HepG2 (cell line): ENCODE results near the gene POLA2. TPM values are rescaled to one million over a fixed set of nuclear protein-coding genes. Genes with fewer than 3 reads are reported as not detected.

ENCODE experiments used
- FOXC1 ChIP-seq: sonication (generic); formaldehyde crosslinking; IDR thresholded peaks from 2 replicates; pipeline ENCODE4 v1.8.0; 2022; ENCODE audit warnings: mild to moderate bottlenecking, missing genetic modification reagents, borderline replicate concordance
- GATA4 ChIP-seq: sonication (generic); IDR thresholded peaks from 2 replicates; pipeline ENCODE4 v1.6.1; 2016; ENCODE audit warnings: antibody characterized with exemption, low read depth, borderline replicate concordance
- HOMEZ ChIP-seq: IDR thresholded peaks from 2 replicates; pipeline ENCODE4 v1.6.1; 2016; ENCODE audit warnings: low read depth
- LRRFIP1 ChIP-seq: sonication (generic); formaldehyde crosslinking; conservative IDR thresholded peaks from 2 replicates; pipeline ENCODE4 v1.4.0; 2020; ENCODE audit warnings: missing genetic modification reagents
- MED13 ChIP-seq: sonication (generic); formaldehyde crosslinking; IDR thresholded peaks from 2 replicates; pipeline ENCODE4 v1.5.0; 2020; ENCODE audit warnings: missing genetic modification reagents
- NONO ChIP-seq, 2 experiments: fragments of 450-650 bp in 1 of 2; sonication (generic) in 1 of 2; formaldehyde crosslinking in 1 of 2; IDR thresholded peaks in 1 of 2; conservative IDR thresholded peaks in 1 of 2; 2 replicates each; pipeline versions ENCODE4 v1.6.1 to v1.8.0; 2017 to 2022; ENCODE audit warnings: mild to moderate bottlenecking in 1 of 2, missing genetic modification reagents in 1 of 2, moderate library complexity in 1 of 2
- SOX5 ChIP-seq: IDR thresholded peaks from 2 replicates; pipeline ENCODE4 v1.6.1; 2016; ENCODE audit warnings: borderline replicate concordance
- UBTF ChIP-seq: sonication (generic); formaldehyde crosslinking; IDR thresholded peaks from 2 replicates; pipeline ENCODE4 v1.4.0; 2020; ENCODE audit warnings: mild to moderate bottlenecking, missing genetic modification reagents
- ZC3H13 ChIP-seq: sonication (generic); formaldehyde crosslinking; IDR thresholded peaks from 2 replicates; pipeline ENCODE4 v1.8.1; 2023; ENCODE audit warnings: mild to moderate bottlenecking, missing genetic modification reagents, moderate library complexity
- ZNF142 ChIP-seq: sonication (generic); formaldehyde crosslinking; IDR thresholded peaks from 2 replicates; pipeline ENCODE4 v1.4.0; 2020; ENCODE audit warnings: missing genetic modification reagents
- ZNF329 ChIP-seq: sonication (generic); formaldehyde crosslinking; IDR thresholded peaks from 2 replicates; pipeline ENCODE4 v1.9.0; 2021; ENCODE audit warnings: low read depth, mild to moderate bottlenecking, missing genetic modification reagents
- ZNF33B ChIP-seq: sonication (generic); formaldehyde crosslinking; IDR thresholded peaks from 2 replicates; pipeline ENCODE4 v1.5.1; 2020; ENCODE audit warnings: mild to moderate bottlenecking, missing genetic modification reagents
- ZNF432 ChIP-seq: sonication (generic); formaldehyde crosslinking; IDR thresholded peaks from 2 replicates; pipeline ENCODE4 v1.5.0; 2020; ENCODE audit warnings: missing genetic modification reagents, mild to moderate bottlenecking, borderline replicate concordance
- ZNF652 ChIP-seq: IDR thresholded peaks from 2 replicates; pipeline ENCODE4 v1.6.1; 2016; ENCODE audit warnings: low read depth, borderline replicate concordance
- polyA plus RNA-seq, 8 experiments: library from polyadenylated mRNA; depleted of rRNA in 3 of 8; stranded (reverse) in 7 of 8; unstranded in 1 of 8; fragments of >200 nt; fragmentation: Illumina TruSeq in 4 of 8; extraction: Trizol in 4 of 8; gene quantifications; 2 replicates each; pipeline versions ENCODE4 v1.2.1 to v1.2.3, GENCODE V29; 2011 to 2016; ENCODE audit warnings: low read depth in 4 of 8, missing spikeins in 1 of 8, mixed read lengths in 1 of 8; ENCODE audit not compliant: insufficient read depth in 1 of 8
- total RNA-seq, 5 experiments: library from RNA; depleted of rRNA; stranded (reverse); fragments of >200 nt; fragmentation: Illumina TruSeq; extraction: Trizol; gene quantifications; 2 replicates each; pipeline ENCODE4 v1.2.3, GENCODE V29; 2016; ENCODE audit warnings: low read depth in 1 of 5

The POLA2 gene
- total and polyA plus RNA-seq, 2 of the 13 experiments (the other 11 are each of a cell fraction or from before 2014, with no cell fraction given), result 9.7 to 15.6 TPM

GRCh38 chr11:65314501-65315203 lies 52.9 kb downstream of the POLA2 start, which contains the start of gene CDC42EP2 (continued):
- TF ChIP-seq ZNF329 (CRISPR knock-in tag) (0 out of 2 replicates have a peak, but pooled peaks have one; percentile 27), ZNF33B (CRISPR knock-in tag) (no peak), LRRFIP1 (CRISPR knock-in tag) (no peak), ZNF652 (CRISPR knock-in tag) (no peak), NONO (IDR thresholded peaks at IDR 0.05) (no peak), NONO (CRISPR knock-in tag; conservative IDR thresholded peaks at IDR 0.05) (no peak), FOXC1 (CRISPR knock-in tag) (peak; percentile 23; the same call in 1 of the 2 replicates), SOX5 (CRISPR knock-in tag) (peak; percentile 6; the same call in 1 of the 2 replicates), HOMEZ (peak; percentile 29; the same call in 1 of the 2 replicates), GATA4 (peak; percentile 49; the same call in 1 of the 2 replicates), MED13 (CRISPR knock-in tag) (0 out of 2 replicates have a peak, but pooled peaks have one; percentile 44), UBTF (CRISPR knock-in tag) (peak; percentile 50; the same call in 1 of the 2 replicates), ZC3H13 (no peak), ZNF142 (0 out of 2 replicates have a peak, but pooled peaks have one; percentile 62), ZNF432 (no peak)
